GM12873 (cell line): ENCODE results near the gene PARP3.

Source experiments
- CTCF ChIP-seq: IDR thresholded peaks from 2 replicates; pipeline ENCODE4 v1.5.1; 2012; ENCODE audit warnings: low read depth, mild to moderate bottlenecking, moderate library complexity, low read length, control low read depth; ENCODE audit not compliant: insufficient read depth; ENCODE audit errors: missing control alignments

PARP3 gene

GRCh38 chr3:51944451-51945021, 2.4 kb downstream of the PARP3 start:
- TF ChIP-seq CTCF, result no peak

GRCh38 chr3:51945031-51945840, 3.1 kb downstream of the PARP3 start:
- no peak for TF ChIP-seq CTCF

- TF ChIP-seq CTCF, result no peak
Observed at GRCh38 chr3:51945926-51946705, 4.0 kb downstream of the PARP3 start.

GRCh38 chr3:51946796-51947195, 4.6 kb downstream of the PARP3 start:
- no peak for TF ChIP-seq CTCF

- TF ChIP-seq CTCF, result no peak
Observed at GRCh38 chr3:51947215-51947900, 5.2 kb downstream of the PARP3 start.

- no peak for TF ChIP-seq CTCF
Observed at GRCh38 chr3:51948016-51948580, 5.9 kb downstream of the PARP3 start.
